H1 (cell line): ENCODE measurements around the gene LYRM4. TPM values are rescaled to one million over a fixed set of nuclear protein-coding genes. Genes with fewer than 3 reads are reported as not detected.

Source experiments
- CEBPB ChIP-seq: IDR thresholded peaks from 2 replicates; pipeline ENCODE4 v1.6.1; 2012; ENCODE audit warnings: low read depth, low read length
- polyA plus RNA-seq, 7 experiments: library from polyadenylated mRNA; depleted of rRNA in 3 of 7; stranded (reverse) in 5 of 7; unstranded in 2 of 7; fragments of >200 nt in 5 of 7; fragments of 200-250 nt in 2 of 7; gene quantifications; 1 replicate in 5 of 7; 2 replicates in 1 of 7; 4 replicates in 1 of 7; pipeline versions ENCODE4 v1.2.1 to v1.2.3, GENCODE V29; 2011 to 2013; ENCODE audit warnings: missing spikeins in 2 of 7, mixed read lengths in 2 of 7
- total RNA-seq: library from RNA; stranded (reverse); fragmentation: NEBNext Ultra II Directional; extraction: Animal tissue kit (Norgen Biotek cat#: 25700); gene quantifications from 2 replicates; pipeline ENCODE4 v1.2.1, GENCODE V29; 2021

LYRM4 gene
- total and polyA plus RNA-seq, 2 of the 8 experiments (the other 6 are each of a cell fraction or from before 2014, with no cell fraction given): 56.6 to 62.8 TPM

- no peak for TF ChIP-seq CEBPB
These were observed 101.6 kb downstream of the LYRM4 start (continued) for GRCh38 chr6:5159162-5159561.
